Measurements from ENCODE around the gene ABTB1. TPM values are rescaled to one million over a fixed set of nuclear protein-coding genes. Genes with fewer than 3 reads are reported as not detected.

Gene ABTB1
- total and polyA plus RNA-seq, 2 experiments from 2014 or later, result 3.7 to 5.7 TPM

DNA sequence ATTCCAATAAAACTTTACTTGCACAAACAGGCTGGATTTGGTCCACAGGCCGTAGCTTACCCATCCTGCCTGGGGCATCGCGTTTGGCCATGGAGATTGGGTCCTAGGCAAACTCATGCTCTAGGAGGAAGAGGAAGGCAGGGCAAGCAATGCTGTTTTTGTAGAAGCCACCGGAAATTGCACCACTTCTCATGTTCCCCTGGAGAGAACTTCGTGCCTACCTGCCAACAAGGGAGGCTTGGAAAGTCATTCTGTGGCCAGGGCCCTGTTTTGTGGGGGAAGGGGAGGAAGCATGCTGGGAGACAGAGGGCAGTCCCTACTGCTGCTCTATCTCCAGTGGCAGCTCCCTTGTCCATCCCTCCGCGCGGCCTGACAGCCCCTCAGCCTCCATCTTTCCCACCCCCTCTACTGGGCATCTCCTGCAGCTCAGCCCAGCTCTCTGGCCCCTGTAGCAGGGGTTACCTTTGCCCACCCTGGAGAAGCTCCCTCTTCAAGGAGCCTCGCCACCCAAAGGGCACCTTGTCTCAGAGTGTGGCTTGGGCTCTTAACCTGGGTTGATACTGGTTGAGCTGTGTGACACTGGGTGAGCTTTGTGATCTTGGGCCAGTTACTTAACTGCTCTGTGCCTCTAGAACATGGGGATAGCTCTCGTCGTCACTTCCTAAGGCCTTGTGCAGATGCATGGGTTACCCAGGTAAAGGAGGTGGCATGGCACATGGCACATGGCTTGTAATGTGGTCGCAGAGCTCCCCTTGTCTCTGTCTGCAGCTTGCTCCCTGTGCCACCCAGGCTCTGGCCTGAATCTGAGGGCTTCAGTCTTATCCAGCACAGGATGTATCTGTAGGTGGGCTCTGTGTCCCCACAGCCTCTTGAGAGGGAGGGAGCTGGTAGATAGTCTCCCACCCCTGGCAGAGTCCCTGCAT, 6.1 kb downstream of the ABTB1 start:
- Mint-ChIP-seq H3K4me3 (no peak overlapping the region), H3K9me3 (peaks cover 5% of the 10 kb centered on the region; the same call in 2 of the 3 replicates), H3K27me3 (ENCODE audit: insufficient read depth, low read depth, poor library complexity) (peaks cover 13% of the 10 kb centered on the region), H3K4me1 (peaks cover 18% of the 10 kb centered on the region), H3K36me3 (ENCODE audit: low read depth) (no peaks in the 10 kb centered on the region; the same call in 2 of the 3 replicates), H3K27ac (no peak overlapping the region)
- no peak overlapping the region for H3K4me3 ChIP-seq
- DNase-seq (ENCODE audit: low spot score) (no peak), ATAC-seq (no peak)
- no peaks in the 10 kb centered on the region for H3K79me2 ChIP-seq (replicated peaks; ENCODE audit: insufficient read depth)
- no peaks in the 10 kb centered on the region for H3K27me3 ChIP-seq (ENCODE audit: insufficient read depth)
- H3K36me3 ChIP-seq (ENCODE audit: insufficient read depth), result no peaks in the 10 kb centered on the region
- no peaks in the 10 kb centered on the region for H3K9me2 ChIP-seq (ENCODE audit: insufficient read depth)
- no peak overlapping the region for H3K4me2 ChIP-seq
- peaks cover 6% of the 10 kb centered on the region; the same call in 1 of the 2 replicates for H3K4me1 ChIP-seq (ENCODE audit: insufficient read depth)
- H4K20me1 ChIP-seq (replicated peaks; ENCODE audit: insufficient read depth), result no peaks in the 10 kb centered on the region
- no peak for TF ChIP-seq JUNB (IDR thresholded peaks at IDR 0.05; ENCODE audit: unreplicated experiment)
- no peak for TF ChIP-seq REST (IDR thresholded peaks at IDR 0.05; ENCODE audit: unreplicated experiment)
- no peak for TF ChIP-seq EZH2phosphoT487 (IDR thresholded peaks at IDR 0.05; ENCODE audit: unreplicated experiment)
- TF ChIP-seq ZNF114 (CRISPR knock-in tag; IDR thresholded peaks at IDR 0.05), result no peak
- no peak for TF ChIP-seq EZH2 (IDR thresholded peaks at IDR 0.05; ENCODE audit: low read depth, unreplicated experiment)
- TF ChIP-seq, protein P1, sequence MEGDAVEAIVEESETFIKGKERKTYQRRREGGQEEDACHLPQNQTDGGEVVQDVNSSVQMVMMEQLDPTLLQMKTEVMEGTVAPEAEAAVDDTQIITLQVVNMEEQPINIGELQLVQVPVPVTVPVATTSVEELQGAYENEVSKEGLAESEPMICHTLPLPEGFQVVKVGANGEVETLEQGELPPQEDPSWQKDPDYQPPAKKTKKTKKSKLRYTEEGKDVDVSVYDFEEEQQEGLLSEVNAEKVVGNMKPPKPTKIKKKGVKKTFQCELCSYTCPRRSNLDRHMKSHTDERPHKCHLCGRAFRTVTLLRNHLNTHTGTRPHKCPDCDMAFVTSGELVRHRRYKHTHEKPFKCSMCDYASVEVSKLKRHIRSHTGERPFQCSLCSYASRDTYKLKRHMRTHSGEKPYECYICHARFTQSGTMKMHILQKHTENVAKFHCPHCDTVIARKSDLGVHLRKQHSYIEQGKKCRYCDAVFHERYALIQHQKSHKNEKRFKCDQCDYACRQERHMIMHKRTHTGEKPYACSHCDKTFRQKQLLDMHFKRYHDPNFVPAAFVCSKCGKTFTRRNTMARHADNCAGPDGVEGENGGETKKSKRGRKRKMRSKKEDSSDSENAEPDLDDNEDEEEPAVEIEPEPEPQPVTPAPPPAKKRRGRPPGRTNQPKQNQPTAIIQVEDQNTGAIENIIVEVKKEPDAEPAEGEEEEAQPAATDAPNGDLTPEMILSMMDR (conservative IDR thresholded peaks at IDR 0.05; ENCODE audit: low read depth in 2 of 2), result no peak
- H2AFZ ChIP-seq, result no peak overlapping the region
- no peak overlapping the region for H3K27ac ChIP-seq (ENCODE audit: low read depth)
- no peaks in the 10 kb centered on the region for H3F3A ChIP-seq (replicated peaks; ENCODE audit: low read depth)

DNA sequence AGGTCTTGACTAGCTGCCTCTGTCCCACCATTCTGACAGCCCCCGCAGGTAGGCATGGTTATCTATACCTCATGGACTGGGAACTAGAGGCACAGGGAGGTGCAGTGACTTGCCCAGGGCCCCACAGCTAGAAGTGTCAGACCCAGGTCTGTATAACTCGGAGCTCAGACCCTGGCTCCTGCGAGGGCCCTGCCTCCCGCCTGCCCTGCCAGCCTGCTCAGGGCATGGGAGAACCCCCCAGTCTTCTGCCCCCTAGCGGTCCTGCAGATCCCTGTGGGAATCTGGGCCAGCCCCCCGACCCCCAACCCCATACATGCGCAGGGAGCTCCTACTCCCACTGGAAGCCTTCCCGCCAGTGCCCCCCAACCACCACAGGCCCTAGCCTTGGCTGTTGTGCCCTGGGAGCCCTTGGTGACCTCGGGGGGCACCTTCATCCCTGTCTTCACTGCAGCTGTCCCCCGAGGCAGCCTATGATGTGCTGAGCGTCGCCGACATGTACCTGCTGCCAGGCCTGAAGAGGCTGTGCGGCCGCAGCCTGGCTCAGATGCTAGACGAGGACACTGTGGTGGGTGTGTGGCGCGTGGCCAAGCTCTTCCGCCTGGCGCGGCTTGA, 6.9 kb downstream of the ABTB1 start:
- peak; percentile 78 for ATAC-seq
- H3K27me3 Mint-ChIP-seq (ENCODE audit: insufficient read depth, low read depth, poor library complexity), result peaks cover 10% of the 10 kb centered on the region
- H3K4me3 Mint-ChIP-seq, result no peak overlapping the region
- Histone ChIP-seq H4K20me1 (replicated peaks; ENCODE audit: insufficient read depth) (no peaks in the 10 kb centered on the region), H3K27ac (ENCODE audit: low read depth) (no peak overlapping the region), H3K4me2 (no peak overlapping the region), H2AFZ (no peak overlapping the region), H3K27me3 (ENCODE audit: insufficient read depth) (no peaks in the 10 kb centered on the region), H3K4me3 (no peak overlapping the region), H3K4me1 (ENCODE audit: insufficient read depth) (peaks cover 3% of the 10 kb centered on the region; the same call in 1 of the 2 replicates), H3K36me3 (ENCODE audit: insufficient read depth) (no peaks in the 10 kb centered on the region), H3F3A (replicated peaks; ENCODE audit: low read depth) (no peaks in the 10 kb centered on the region), H3K79me2 (replicated peaks; ENCODE audit: insufficient read depth) (no peaks in the 10 kb centered on the region), H3K9me2 (ENCODE audit: insufficient read depth) (no peaks in the 10 kb centered on the region)
- DNase-seq (ENCODE audit: low spot score), result peak; percentile 68
- peaks cover 5% of the 10 kb centered on the region for H3K9me3 Mint-ChIP-seq
- H3K36me3 Mint-ChIP-seq (ENCODE audit: low read depth), result no peaks in the 10 kb centered on the region; the same call in 2 of the 3 replicates
- TF ChIP-seq, protein P1 (conservative IDR thresholded peaks at IDR 0.05; ENCODE audit: low read depth in 2 of 2), result peak; percentile 57 to 79
- no peak for TF ChIP-seq ZNF114 (CRISPR knock-in tag; IDR thresholded peaks at IDR 0.05)
- TF ChIP-seq NANOG (IDR thresholded peaks at IDR 0.05; ENCODE audit: borderline replicate concordance), result no peak
- peaks cover 12% of the 10 kb centered on the region for H3K4me1 Mint-ChIP-seq
- no peak overlapping the region; the same call in 1 of the 2 replicates for H3K27ac Mint-ChIP-seq
